ENCODE data around the gene PITPNM3.

- TF ChIP-seq CREB5 (CRISPR knock-in tag; IDR thresholded peaks at IDR 0.05; ENCODE audit: low read depth) (no peak), ZC3H10 (CRISPR knock-in tag; IDR thresholded peaks at IDR 0.05) (no peak), POU6F1 (CRISPR knock-in tag; IDR thresholded peaks at IDR 0.05; ENCODE audit: borderline replicate concordance, low read depth) (no peak), ZNF565 (CRISPR knock-in tag; conservative IDR thresholded peaks at IDR 0.05; ENCODE audit: low read depth) (no peak), ZNF8 (CRISPR knock-in tag; IDR thresholded peaks at IDR 0.05) (no peak), ZFP30 (CRISPR knock-in tag; IDR thresholded peaks at IDR 0.05) (no peak), RARB (CRISPR knock-in tag; IDR thresholded peaks at IDR 0.05) (no peak), ZFP3 (CRISPR knock-in tag; IDR thresholded peaks at IDR 0.05) (no peak), PATZ1 (CRISPR knock-in tag; IDR thresholded peaks at IDR 0.05; ENCODE audit: borderline replicate concordance) (no peak)
Measured at GRCh38 chr17:6482105-6482455, 74.3 kb downstream of the PITPNM3 start.

Measured in SK-N-SH treated with all-trans-retinoic acid at 6 μM for 48 hours (cell line).